GM21529 (cell line): ENCODE measurements around the gene MBNL1.

ENCODE experiments used
- ATAC-seq: cut with Tn5 transposase; IDR thresholded peaks from one replicate; pipeline ENCODE4 v1.9.1; 2021; ENCODE audit not compliant: unreplicated experiment

The MBNL1 gene

DNA sequence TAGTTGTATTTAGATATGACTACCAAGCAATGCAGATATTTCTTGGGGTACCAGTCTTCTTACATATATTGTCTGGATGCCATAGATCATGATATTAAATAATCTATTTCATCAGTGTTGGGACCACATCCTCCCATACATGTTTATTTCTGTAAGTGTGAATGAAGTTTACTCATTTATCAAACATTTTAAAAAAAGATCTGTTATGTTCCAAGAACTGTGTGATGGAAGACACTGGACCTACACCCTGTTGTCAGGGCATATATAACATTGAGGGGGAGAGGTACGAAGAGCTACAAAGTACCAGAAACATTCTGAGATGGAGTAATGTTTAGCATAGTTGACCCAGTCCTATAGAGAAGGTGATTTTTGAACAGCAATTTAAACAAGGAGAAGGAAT lies 26.6 kb downstream of the MBNL1 start:
- ATAC-seq: no peak

DNA sequence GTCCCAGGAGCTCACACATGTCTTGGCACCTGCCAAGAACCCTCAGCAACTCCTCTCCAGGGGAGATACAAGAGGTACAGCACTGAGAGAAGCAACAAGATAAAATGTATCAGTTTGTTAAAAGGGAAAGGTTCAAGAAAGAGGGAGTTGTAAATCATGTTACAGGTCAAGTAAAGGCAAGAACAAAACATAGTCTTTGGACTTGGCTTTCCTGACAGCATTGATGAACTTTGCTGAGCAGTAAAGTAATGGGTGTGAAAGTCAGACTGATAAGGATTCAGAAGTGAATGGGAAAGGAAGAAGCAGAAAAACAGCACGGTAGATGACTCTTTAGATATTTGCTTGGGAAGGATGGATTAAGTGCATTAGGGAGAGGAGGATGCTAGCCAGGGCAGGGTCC lies 27.1 kb downstream of the MBNL1 start:
- ATAC-seq: no peak

GRCh38 chr3:152296382-152296781 lies 27.7 kb downstream of the MBNL1 start:
- no peak for ATAC-seq

- ATAC-seq: no peak
Observed at GRCh38 chr3:152296971-152297370, 28.2 kb downstream of the MBNL1 start.

- peak; percentile 57 for ATAC-seq
Observed at GRCh38 chr3:152298393-152299248, 29.9 kb downstream of the MBNL1 start.

GRCh38 chr3:152299249-152299976 lies 30.7 kb downstream of the MBNL1 start:
- peak; percentile 14 for ATAC-seq

DNA sequence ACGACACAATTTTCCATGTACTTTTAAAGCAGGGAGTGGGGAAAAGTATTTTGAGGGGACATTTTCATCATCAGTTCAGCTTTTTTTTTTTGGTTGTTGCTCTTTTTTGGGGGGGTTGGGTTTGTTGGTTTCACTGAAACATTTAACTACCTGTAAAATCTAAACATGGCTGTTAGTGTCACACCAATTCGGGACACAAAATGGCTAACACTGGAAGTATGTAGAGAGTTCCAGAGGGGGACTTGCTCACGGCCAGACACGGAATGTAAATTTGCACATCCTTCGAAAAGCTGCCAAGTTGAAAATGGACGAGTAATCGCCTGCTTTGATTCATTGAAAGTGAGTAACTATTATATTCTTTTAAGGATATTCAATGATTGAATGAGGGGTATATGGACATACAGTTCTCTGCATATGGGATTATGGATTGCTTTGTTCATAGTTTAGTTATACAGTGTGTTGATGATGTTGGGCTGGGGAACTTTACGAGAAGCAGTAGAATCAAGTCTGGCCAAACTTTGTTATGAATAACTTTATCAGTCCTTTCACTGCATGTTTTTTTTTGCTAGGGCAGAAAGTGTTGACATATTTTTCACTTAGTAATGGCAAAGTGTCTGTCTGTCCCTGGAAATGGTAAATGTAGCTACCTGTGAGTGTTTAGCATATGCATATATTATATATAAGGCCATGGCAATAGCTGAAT lies 31.5 kb downstream of the MBNL1 start:
- no peak for ATAC-seq

- no peak for ATAC-seq
Observed at GRCh38 chr3:152301745-152302181, 33.0 kb downstream of the MBNL1 start.

- peak; percentile 71 for ATAC-seq
Observed at GRCh38 chr3:152302521-152303021, 33.8 kb downstream of the MBNL1 start.

- ATAC-seq: no peak
Observed at GRCh38 chr3:152304160-152304559, 35.4 kb downstream of the MBNL1 start.

GRCh38 chr3:152305075-152305474 lies 36.3 kb downstream of the MBNL1 start:
- no peak for ATAC-seq

DNA sequence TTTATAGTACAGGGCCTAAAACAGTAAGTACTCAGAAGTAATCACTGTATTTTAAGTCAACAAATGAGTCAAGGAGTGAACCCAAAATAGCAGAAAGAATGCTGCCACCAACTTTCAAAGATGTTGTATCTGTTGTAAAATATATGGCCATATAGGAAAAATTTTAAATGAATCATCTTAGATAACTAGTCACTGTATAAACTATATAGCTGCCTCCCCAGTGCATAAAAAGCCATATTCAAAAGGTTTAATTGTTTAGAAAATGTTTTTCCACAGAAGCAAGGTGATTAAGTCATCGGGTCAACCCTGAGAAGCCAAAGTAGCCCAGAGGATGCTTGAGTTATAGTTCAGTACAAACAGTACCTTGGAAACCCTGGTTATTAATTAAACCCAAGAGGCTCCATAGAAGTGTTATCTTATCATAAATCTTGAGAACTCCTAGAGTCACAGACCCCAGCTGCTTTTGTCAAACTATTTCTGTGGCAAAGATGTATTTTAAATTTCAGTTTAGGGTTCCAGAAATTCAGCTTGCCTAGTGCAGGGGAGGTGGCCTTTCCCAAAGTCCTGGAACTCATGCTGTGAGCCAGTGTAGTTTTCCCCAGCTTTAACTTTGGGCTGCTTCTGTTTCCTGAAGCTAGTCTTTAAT lies 39.2 kb downstream of the MBNL1 start:
- no peak for ATAC-seq

- ATAC-seq: no peak
Observed at GRCh38 chr3:152308475-152308844, 39.7 kb downstream of the MBNL1 start.

DNA sequence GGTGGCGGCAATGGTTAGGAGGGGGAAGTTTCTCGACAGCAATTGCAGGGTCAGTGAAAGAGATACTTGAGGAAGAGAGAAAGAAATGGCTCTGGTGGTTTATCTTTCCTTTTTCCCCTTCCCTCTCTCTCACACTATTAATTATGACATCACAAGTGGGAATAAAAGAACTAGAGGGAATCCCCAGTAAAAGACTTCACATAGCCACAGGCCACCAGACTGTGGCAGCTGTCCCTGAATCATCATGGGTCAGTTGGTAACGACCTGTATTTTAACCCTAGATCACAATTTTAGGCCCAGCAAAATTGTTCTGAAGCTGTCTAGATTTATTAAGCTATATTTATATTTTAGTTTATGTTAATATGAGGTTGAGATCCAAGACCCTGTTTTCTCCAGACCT lies 40.3 kb downstream of the MBNL1 start:
- ATAC-seq: no peak

GRCh38 chr3:152309535-152310307 lies 41.0 kb downstream of the MBNL1 start:
- no peak for ATAC-seq

DNA sequence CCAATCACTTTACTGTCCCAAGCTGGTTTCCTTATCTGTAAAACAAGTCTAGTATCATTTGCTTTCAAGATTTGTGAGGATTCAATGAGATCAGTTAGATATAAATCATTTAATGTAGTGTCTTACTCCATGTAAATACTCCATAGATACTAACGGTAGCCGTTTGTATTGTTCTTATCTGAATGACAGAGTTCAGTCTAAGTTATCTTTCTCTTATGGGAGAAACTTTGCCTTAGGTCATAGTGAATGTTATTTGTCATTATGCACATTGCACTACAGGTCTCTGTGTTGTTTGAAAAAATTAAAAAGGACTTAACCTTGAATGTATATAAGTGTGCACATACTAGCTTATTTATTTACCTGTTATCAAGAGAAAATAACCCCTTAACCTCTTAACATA lies 44.7 kb downstream of the MBNL1 start:
- ATAC-seq: no peak

DNA sequence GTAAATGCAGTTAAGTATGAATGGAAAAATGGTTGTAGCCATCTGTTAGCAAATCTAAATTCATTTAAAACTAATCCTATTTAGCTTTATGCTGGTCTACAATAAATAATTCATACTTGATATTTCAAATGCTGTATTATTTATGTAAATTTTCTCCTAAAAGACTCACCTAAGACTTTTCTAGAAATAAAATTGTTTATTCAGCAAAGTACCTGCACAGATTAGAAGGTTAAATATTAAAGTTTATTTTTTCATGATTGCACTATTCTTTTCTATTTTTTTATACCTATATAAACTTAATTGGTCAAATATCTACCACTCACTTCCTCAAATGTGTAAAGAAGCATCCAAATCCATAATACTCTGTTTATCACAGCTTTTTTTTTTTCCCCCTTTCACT lies 45.2 kb downstream of the MBNL1 start:
- no peak for ATAC-seq

DNA sequence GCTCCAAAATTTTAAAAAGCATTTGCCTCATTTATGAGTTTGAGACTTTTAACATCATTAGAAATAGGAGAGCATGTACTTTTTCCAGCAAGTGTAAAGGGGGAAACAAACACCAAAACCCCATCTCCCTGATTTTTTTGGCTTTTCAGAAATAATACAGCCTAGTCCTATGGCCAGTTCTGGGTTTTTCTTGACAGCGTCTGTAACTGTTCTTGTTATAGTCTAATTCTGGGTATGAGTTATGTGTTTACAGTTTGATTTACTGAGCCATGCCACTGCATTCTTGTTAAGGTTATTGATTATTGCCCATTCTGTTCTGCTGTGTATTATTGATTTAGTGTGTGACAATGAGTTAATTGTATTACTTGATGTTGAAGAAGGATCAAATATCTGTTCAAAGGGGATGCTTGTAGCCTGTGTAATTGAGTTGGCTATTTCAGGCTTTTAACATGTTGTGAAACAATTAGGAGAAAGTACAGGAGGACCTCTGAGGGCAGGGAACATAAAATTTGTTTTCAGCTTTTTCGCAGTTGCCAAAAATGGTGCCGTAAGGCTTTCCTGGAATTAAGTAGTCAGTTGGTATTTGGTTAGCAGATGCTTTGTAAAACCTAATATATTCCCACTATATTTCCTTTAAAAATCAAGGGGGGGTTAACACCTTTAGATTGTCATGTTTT lies 46.1 kb downstream of the MBNL1 start:
- no peak for ATAC-seq

- no peak for ATAC-seq
Observed at GRCh38 chr3:152315623-152316022, 46.9 kb downstream of the MBNL1 start.

- ATAC-seq: no peak
Observed at GRCh38 chr3:152316318-152316717, 47.6 kb downstream of the MBNL1 start.
